GM18526 (cell line): Measurements from ENCODE around the gene XBP1.
A peak's percentile ranks its signal among the peaks of the same experiment; 100 is the strongest.

Source experiments
- POLR2A ChIP-seq: IDR thresholded peaks from 3 replicates; pipeline ENCODE4 v1.6.1; 2011; ENCODE audit not compliant: insufficient read length; ENCODE audit errors: extremely low read depth

Gene XBP1

GRCh38 chr22:28799606-28800307, 612 bp downstream of the XBP1 start:
- TF ChIP-seq POLR2A = no peak

DNA sequence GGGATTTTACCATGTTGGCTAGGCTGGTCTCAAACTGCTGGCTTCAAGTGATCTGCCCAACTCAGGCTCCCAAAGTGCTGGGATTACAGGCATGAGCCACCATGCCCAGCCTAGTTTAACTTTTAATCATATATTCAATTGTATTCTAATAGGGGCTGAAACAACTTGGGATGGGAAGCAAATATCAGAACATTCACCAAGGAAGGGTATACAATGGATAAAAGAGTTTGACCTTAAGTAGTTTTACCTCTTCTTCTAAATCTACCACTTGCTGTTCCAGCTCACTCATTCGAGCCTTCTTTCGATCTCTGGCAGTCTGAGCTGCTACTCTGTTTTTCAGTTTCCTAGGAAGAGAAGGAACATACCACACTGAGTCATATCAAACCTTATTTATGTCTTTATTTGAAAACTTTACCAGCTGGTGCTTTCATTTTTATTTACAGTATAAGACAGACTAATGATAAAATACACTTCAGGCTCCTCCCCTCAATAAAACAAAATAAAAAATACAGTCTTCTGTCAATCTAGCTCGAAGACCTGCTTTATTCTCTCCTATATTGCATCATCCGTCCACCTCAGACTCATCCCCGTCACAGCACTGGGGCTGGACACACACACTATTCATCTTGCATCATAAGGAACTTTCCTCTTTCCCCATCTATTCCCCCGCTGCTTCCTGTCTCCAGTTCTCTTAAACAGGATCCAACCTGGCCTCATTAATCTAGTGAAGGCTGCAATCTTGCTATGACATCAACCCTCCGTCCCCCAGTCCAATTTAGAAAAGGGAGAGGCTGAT, 1.4 kb downstream of the XBP1 start:
- peak; percentile 22 for TF ChIP-seq POLR2A

- no peak for TF ChIP-seq POLR2A
Measured at GRCh38 chr22:28795932-28796856, 4.2 kb downstream of the XBP1 start.

- TF ChIP-seq POLR2A = no peak
Measured at GRCh38 chr22:28795071-28795693, 5.2 kb downstream of the XBP1 start.

- TF ChIP-seq POLR2A = no peak
Measured at GRCh38 chr22:28793976-28794584, 6.3 kb downstream of the XBP1 start.

GRCh38 chr22:28792491-28793383, 7.6 kb downstream of the XBP1 start:
- no peak for TF ChIP-seq POLR2A

- TF ChIP-seq POLR2A = no peak
Measured at GRCh38 chr22:28791841-28792490, 8.4 kb downstream of the XBP1 start.

GRCh38 chr22:28791124-28791523, 9.2 kb downstream of the XBP1 start:
- TF ChIP-seq POLR2A = no peak

DNA sequence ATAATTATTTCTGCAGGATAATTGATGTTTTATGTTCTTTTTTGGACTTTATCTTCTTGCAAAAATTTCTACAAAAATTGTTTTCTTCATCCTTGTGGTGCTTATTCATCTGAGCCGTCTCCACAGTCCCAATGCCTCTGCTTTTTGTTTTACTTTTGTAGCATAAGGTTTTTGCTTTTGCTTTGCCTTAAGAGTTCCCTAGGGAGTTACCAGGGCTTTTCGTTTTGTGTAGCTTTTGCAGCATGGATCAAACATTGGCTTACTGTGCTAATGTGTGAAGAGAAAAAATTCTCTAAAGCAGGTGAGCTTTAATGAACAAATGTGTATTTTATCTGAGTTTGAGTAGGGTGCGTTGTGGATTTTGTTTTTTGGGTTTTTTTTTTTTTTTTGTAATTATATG, 11.8 kb downstream of the XBP1 start:
- TF ChIP-seq POLR2A = no peak

DNA sequence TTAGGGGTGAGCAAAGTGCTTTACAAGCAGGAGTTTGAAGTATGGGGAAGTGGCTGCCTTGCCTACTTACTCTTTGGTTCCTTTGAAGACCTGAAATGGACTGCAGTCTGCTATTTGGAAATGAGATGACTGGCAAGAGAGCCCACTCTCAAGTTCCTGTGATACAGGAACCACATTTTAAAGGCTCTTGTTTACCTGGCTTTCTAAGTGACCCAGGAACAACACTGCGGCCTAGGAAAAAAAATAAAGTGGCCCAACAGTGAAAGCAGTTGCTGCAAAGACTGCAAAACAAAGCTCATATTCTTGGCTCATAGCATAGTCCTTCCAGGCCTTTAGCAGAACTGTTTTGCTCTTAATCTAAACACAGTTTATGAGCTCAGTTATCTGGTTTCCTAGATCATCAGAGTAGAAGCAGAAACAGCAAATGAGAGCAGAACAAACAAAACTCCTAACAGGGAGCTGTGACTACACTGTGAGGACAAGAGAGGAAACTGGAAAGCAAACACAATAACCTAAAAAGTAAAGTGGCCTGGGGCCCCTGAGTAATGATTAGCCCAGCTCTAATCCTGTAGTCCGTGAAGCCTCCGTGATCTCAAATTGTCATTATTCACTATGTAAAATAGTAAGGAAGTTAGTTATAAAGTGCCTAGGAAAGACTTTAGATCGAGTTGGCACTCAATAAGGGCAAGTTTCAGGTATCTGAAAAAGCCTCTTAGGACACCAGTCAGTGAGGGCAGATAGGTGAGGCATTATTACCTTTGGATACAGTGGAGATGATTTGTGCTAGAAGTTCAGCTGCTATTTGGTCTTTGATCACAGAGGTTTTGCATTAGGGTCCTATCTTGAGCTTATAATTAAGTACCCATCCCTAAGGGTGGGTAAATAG, 16.3 kb downstream of the XBP1 start:
- no peak for TF ChIP-seq POLR2A

DNA sequence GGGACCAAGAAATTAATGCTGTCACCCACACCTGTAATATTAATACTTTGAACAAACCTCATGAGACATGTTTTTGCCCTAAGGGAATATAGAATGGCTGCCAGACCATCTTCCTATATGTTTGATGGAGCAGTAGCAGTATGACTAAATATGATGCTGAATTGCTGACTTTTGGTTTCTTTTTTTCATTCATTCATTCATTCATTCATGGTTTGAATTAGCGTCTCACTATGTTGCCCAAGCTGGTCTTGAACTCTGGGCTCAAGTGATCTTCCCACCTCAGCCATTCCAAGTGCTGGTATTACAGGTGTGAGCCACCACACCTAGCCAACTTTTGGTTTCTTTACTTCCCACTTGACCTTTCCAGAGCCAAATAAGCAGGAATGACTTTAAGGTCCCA, 20.1 kb downstream of the XBP1 start:
- TF ChIP-seq POLR2A = no peak

DNA sequence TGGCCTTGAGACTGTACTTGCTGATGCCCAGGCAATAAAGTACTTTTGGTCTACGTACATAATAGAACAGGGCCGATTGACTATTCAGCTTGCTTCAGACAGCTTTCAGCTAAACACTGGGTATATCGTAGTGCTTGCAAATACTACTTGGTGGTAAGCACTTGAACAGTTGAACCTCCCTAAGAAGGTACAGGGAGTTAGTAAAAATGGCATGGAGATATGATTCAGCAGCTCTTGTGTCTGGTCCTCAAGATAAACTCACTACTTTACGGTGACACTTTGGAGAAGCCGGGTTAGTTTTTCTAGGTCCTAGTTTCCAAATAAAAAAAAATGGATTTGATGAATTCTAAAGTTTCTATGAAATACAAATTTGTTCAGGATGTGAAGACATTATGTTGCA, 20.5 kb downstream of the XBP1 start:
- TF ChIP-seq POLR2A = no peak

DNA sequence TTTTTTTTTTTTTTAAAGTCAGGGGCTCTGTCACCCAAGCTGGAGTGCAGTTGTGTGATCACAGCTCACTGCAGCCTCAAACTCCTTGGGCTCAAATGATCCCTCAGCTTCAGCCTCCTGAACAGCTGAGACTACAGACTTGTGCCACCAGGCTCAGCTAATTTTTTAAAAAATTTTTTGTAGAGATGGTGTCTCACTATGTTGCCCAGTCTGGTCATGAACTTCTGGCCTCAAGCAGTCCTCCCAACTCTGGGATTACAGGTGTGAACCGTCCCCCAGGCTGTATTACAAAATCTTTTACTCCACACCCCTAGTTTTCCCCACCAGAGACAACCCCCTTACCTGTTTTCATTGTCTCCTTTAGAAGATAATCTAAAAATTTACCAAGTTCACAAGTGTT, 26.0 kb downstream of the XBP1 start:
- TF ChIP-seq POLR2A = no peak

- TF ChIP-seq POLR2A = no peak
Measured at GRCh38 chr22:28773461-28773867, 26.9 kb downstream of the XBP1 start.
